NCI-H1105 treated with DMSO at 0.1 percent for 48 hours (cell line): ENCODE results near the gene CD244.
"Not testable (repeated sequence)": the region's sequence is repeated elsewhere in the genome, so short reads cannot be mapped to it uniquely, and the experiment has no call there.

ENCODE experiments used
- DNase-seq: peaks from one replicate; lab custom pipeline; 2025; lab: John Stamatoyannopoulos, UW

CD244 gene

GRCh38 chr1:160862203-160863060 lies at the start of gene CD244:
Gene CD244 (minus strand): TSS chr1:160862887. CDS start chr1:160862677, 210 bp downstream.
- DNase-seq: no peak

GRCh38 chr1:160911925-160912324 lies 49.2 kb upstream of the CD244 start:
- DNase-seq: no peak

- DNase-seq: no peak
Measured at GRCh38 chr1:160911441-160911840, 48.8 kb upstream of the CD244 start.

GRCh38 chr1:160910170-160910750 lies 47.6 kb upstream of the CD244 start:
- no peak for DNase-seq

- DNase-seq: no peak
Measured at GRCh38 chr1:160907976-160908375, 45.3 kb upstream of the CD244 start.

- no peak for DNase-seq
Measured at GRCh38 chr1:160905617-160905989, 42.9 kb upstream of the CD244 start.

GRCh38 chr1:160904783-160905616 lies 42.3 kb upstream of the CD244 start:
- DNase-seq: no peak

GRCh38 chr1:160902251-160902650 lies 39.6 kb upstream of the CD244 start:
- not testable (repeated sequence) for DNase-seq

GRCh38 chr1:160901768-160902167 lies 39.1 kb upstream of the CD244 start:
- DNase-seq: no peak

- not testable (repeated sequence) for DNase-seq
Measured at GRCh38 chr1:160900683-160901082, 38.0 kb upstream of the CD244 start.

- DNase-seq: not testable (repeated sequence)
Measured at GRCh38 chr1:160894368-160895135, 31.9 kb upstream of the CD244 start.

- no peak for DNase-seq
Measured at GRCh38 chr1:160891474-160891873, 28.8 kb upstream of the CD244 start.

GRCh38 chr1:160888926-160889325 lies 26.2 kb upstream of the CD244 start:
- no peak for DNase-seq

- no peak for DNase-seq
Measured at GRCh38 chr1:160887071-160887470, 24.4 kb upstream of the CD244 start.

GRCh38 chr1:160885042-160885441 lies 22.4 kb upstream of the CD244 start, which contains the start of gene ITLN1:
Gene ITLN1 (minus strand): TSS chr1:160885180. CDS start chr1:160884877, 303 bp downstream.
- DNase-seq: no peak

- DNase-seq: no peak
Measured at GRCh38 chr1:160884579-160884978, 21.9 kb upstream of the CD244 start.

GRCh38 chr1:160883581-160884513 lies 21.2 kb upstream of the CD244 start:
- DNase-seq: no peak

- no peak for DNase-seq
Measured at GRCh38 chr1:160882582-160882981, 19.9 kb upstream of the CD244 start.

GRCh38 chr1:160881264-160881663 lies 18.6 kb upstream of the CD244 start:
- DNase-seq: not testable (repeated sequence)

GRCh38 chr1:160880216-160880615 lies 17.5 kb upstream of the CD244 start:
- no peak for DNase-seq

GRCh38 chr1:160879056-160879455 lies 16.4 kb upstream of the CD244 start:
- DNase-seq: no peak
